ENCODE results near the gene SCN10A. TPM values are rescaled to one million over a fixed set of nuclear protein-coding genes. Genes with fewer than 3 reads are reported as not detected.
A peak's percentile ranks its signal among the peaks of the same experiment; 100 is the strongest.

The SCN10A gene
- polyA plus RNA-seq, 2 of the 4 experiments (the other 2 are of a cell fraction): not detected

DNA sequence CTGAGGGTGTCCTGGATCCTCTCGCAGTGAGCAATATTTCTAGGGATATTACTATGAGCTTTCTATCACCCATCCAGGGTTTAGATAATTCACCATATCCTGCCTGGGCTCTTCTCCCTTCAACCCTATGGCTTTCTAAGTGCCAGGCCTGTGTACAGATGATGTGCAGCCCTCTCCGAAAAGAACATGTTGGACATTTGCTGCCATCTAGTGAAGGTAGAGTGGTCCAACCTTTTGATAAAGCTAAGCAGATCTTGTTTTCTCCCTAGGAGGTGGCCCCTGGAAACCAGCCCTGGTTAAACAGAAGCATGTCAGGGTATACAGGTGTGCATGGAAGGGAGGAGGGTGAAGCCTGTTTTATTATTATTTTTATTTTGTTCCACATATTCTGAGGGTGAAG, 27.9 kb upstream of the SCN10A start:
- Histone ChIP-seq H3K4me2 (no peak overlapping the region), H3K27ac (no peak overlapping the region), H3K9me3 (no peaks in the 10 kb centered on the region), H3K4me3 (no peak overlapping the region), H3K4me1 (no peaks in the 10 kb centered on the region)
- ATAC-seq (peak; percentile 93 to 94), FAIRE-seq (no peak), DNase-seq (ENCODE audit: low read depth in 1 of 2, low spot score in 1 of 2) (peak in 1 of 2 experiments; percentile 46)
- TF ChIP-seq SMC3 (IDR thresholded peaks at IDR 0.05) (peak; percentile 44; the same call in 1 of the 3 replicates), FOXS1 (CRISPR knock-in tag; IDR thresholded peaks at IDR 0.05) (no peak), RCOR1 (IDR thresholded peaks at IDR 0.05; ENCODE audit: low read depth, low read length) (no peak), RAD21 (conservative IDR thresholded peaks at IDR 0.05 in 1 of 2, IDR thresholded peaks at IDR 0.05 in 1 of 2) (peak; percentile 72 to 80), EHMT2 (IDR thresholded peaks at IDR 0.05; ENCODE audit: low read depth) (no peak), MAZ (IDR thresholded peaks at IDR 0.05; ENCODE audit: borderline replicate concordance, low read depth, low read length) (no peak), ZFP36 (IDR thresholded peaks at IDR 0.05; ENCODE audit: borderline replicate concordance, partially characterized antibody) (no peak), CTCF (IDR thresholded peaks at IDR 0.05) (peak; percentile 53), EHF (CRISPR knock-in tag; IDR thresholded peaks at IDR 0.05) (no peak), HOXA7 (CRISPR knock-in tag; IDR thresholded peaks at IDR 0.05) (no peak)
- TF ChIP-seq, protein P1, sequence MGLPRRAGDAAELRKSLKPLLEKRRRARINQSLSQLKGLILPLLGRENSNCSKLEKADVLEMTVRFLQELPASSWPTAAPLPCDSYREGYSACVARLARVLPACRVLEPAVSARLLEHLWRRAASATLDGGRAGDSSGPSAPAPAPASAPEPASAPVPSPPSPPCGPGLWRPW (IDR thresholded peaks at IDR 0.05): no peak
- ChIA-PET CTCF (interaction anchor here (0.6 to 7.4 kb wide), 46 partner anchors 9 to 512 kb away, joined by 3 to 82 read pairs (median 4); partner anchors contain the start of gene EXOG), POLR2A (no interaction called here)
- WGBS (ENCODE audit: missing lambda C conversion rate): 0% methylated on average over 2 of the region's 2 CpGs

DNA sequence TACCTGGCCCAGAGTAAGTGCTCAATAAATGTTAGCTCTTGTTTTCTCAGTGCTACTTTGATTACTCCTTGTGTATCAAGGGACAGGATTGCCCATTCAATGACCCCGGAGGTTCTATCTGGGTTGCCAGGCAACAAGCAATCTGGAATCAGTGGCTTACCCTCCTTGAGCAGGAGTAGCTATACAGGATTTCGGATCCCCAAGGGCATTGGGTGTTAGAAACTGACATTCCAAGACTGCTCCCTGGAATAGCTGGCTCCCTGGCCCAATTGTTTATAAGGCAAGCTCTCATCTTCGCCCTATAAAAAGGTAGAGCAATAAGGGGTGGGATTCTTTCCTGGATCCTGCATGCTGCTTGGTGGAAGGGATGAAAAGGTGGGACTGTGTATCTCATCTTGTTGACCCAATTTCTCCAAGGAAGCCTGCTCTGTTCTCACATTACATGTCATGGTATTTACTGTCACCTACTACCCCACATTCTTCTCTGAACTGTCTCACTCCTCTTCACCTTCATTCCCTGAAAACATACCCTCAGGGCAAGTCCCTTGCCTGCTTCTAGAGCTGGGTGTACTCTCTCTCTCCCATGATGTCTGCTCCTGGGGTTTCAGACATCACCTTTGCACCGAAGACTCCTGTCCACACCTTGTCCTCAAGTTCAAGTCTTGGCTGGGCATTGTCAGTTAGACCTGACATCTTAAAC, 26.4 kb upstream of the SCN10A start:
- no peaks in the 10 kb centered on the region for H3K9me3 ChIP-seq
- TF ChIP-seq, protein P2, sequence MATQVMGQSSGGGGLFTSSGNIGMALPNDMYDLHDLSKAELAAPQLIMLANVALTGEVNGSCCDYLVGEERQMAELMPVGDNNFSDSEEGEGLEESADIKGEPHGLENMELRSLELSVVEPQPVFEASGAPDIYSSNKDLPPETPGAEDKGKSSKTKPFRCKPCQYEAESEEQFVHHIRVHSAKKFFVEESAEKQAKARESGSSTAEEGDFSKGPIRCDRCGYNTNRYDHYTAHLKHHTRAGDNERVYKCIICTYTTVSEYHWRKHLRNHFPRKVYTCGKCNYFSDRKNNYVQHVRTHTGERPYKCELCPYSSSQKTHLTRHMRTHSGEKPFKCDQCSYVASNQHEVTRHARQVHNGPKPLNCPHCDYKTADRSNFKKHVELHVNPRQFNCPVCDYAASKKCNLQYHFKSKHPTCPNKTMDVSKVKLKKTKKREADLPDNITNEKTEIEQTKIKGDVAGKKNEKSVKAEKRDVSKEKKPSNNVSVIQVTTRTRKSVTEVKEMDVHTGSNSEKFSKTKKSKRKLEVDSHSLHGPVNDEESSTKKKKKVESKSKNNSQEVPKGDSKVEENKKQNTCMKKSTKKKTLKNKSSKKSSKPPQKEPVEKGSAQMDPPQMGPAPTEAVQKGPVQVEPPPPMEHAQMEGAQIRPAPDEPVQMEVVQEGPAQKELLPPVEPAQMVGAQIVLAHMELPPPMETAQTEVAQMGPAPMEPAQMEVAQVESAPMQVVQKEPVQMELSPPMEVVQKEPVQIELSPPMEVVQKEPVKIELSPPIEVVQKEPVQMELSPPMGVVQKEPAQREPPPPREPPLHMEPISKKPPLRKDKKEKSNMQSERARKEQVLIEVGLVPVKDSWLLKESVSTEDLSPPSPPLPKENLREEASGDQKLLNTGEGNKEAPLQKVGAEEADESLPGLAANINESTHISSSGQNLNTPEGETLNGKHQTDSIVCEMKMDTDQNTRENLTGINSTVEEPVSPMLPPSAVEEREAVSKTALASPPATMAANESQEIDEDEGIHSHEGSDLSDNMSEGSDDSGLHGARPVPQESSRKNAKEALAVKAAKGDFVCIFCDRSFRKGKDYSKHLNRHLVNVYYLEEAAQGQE (IDR thresholded peaks at IDR 0.05): no peak
- TF ChIP-seq, protein P1 (IDR thresholded peaks at IDR 0.05): no peak
- TF ChIP-seq FOXS1 (CRISPR knock-in tag; IDR thresholded peaks at IDR 0.05) (no peak), HOXB13 (CRISPR knock-in tag; IDR thresholded peaks at IDR 0.05; ENCODE audit: low read depth) (no peak), JUNB (IDR thresholded peaks at IDR 0.05) (no peak), JUN (IDR thresholded peaks at IDR 0.05) (no peak), GATA3 (IDR thresholded peaks at IDR 0.05; ENCODE audit: borderline replicate concordance) (no peak), ZNF302 (CRISPR knock-in tag; IDR thresholded peaks at IDR 0.05) (no peak)
- no peak overlapping the region for H3K4me2 ChIP-seq
- 3% methylated on average over 4 of the region's 4 CpGs for WGBS (ENCODE audit: missing lambda C conversion rate)
- ChIA-PET CTCF (interaction anchor here (0.7 to 7.4 kb wide), 10 partner anchors 8 to 353 kb away, joined by 3 to 82 read pairs (median 6); partner anchors contain the start of gene EXOG), POLR2A (no interaction called here)
- H3K4me1 ChIP-seq: no peaks in the 10 kb centered on the region
- ATAC-seq (no peak), DNase-seq (ENCODE audit: low read depth in 1 of 2, low spot score in 1 of 2) (no peak), FAIRE-seq (no peak)
- no peak overlapping the region for H3K27ac ChIP-seq
- H3K4me3 ChIP-seq: no peak overlapping the region

Measured in A549 (cell line).